Uterus (tissue), 2 donors: ENCODE measurements around the gene SLC17A4.

Source experiments
- CTCF ChIP-seq, 4 experiments: fragments of 200-600 bp in 2 of 4; fragments of 450-650 bp in 2 of 4; sonication (generic) in 2 of 4; IDR thresholded peaks; one replicate each; pipeline ENCODE4 v1.5.1; 2016 to 2019; ENCODE audit warnings: antibody characterized with exemption in 4 of 4, mild to moderate bottlenecking in 2 of 4, moderate library complexity in 1 of 4
- POLR2A ChIP-seq, 2 donors: fragments of 450-650 bp; IDR thresholded peaks; one replicate each; pipeline ENCODE4 v1.6.1; 2016; ENCODE audit warnings: antibody characterized with exemption in 2 of 2, mild to moderate bottlenecking in 1 of 2, moderate library complexity in 1 of 2

- no peak for TF ChIP-seq CTCF (IDR thresholded peaks at IDR 0.05)
- no peak for TF ChIP-seq POLR2A (IDR thresholded peaks at IDR 0.05)
These were observed 39.4 kb downstream of the SLC17A4 start for GRCh38 chr6:25793970-25794369.
